GM21529 (cell line): ENCODE measurements around the gene E2F6.

Experiments
- ATAC-seq: cut with Tn5 transposase; IDR thresholded peaks from one replicate; pipeline ENCODE4 v1.9.1; 2021; ENCODE audit not compliant: unreplicated experiment

The E2F6 gene

GRCh38 chr2:11494310-11494709 lies 28.3 kb upstream of the E2F6 start:
- ATAC-seq: no peak

- ATAC-seq: no peak
Measured at GRCh38 chr2:11493282-11493681, 27.3 kb upstream of the E2F6 start.

DNA sequence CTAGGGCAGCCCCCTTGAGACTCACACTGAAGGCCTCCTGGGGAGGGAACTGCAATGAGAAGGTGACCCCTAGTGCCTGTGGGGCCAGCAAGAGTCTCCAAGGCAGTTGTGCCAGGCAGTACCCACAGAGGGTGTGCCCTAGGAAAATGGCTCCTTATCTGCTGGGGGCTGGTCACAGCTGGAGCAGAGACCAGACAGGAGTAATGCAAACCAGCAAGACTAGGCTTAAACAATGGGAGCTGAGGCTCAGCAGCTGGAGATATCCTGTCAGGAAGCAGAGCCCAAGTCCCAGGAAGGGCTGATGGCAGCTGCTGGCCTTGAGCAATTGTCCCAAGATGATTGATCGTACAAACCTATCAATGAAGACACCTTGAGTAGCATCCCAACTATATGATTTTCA lies 26.8 kb upstream of the E2F6 start:
- ATAC-seq: no peak

DNA sequence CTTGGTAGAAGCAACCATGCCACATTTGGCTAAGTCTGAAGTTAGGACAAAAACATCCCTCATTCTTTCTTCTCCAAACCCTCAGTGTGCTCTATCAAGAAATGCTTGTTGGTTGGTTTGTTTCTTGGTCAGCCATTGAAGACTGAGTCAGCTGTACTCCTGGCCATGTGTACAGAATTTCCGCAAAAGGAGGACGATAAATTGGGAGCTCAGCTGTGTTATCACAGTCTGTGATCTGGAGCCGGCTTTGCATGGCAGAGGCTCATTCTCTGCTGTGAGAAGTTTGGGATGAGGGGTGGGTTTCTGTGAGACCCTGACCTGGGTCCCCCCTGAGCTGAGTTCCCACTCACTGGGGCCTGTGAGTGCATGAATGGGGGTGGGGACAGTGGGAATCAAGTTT lies 26.3 kb upstream of the E2F6 start:
- ATAC-seq: no peak

GRCh38 chr2:11491348-11491933 lies 25.5 kb upstream of the E2F6 start:
- ATAC-seq: no peak

DNA sequence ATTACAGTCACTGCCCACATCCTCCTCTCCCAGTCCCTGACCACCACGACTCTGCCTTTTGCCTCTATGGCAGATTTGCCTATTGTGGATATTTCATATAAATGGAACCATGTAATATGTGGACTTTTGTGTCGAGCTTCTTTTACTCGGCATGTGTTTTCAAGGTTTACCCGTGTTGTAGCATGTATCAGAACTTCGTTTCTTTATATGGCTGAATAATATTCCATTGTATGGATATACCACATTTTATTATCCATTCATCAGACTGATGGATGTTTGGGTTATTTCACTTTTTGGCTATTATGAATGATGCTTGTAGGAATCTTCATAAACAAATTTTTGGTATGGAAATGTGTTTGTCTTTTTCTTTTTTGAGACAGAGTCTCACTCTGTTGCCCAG lies 24.2 kb upstream of the E2F6 start:
- ATAC-seq: no peak

GRCh38 chr2:11488809-11489208 lies 22.8 kb upstream of the E2F6 start:
- ATAC-seq: no peak

GRCh38 chr2:11483806-11484617 lies 18.1 kb upstream of the E2F6 start:
- ATAC-seq: no peak

- no peak for ATAC-seq
Measured at GRCh38 chr2:11482473-11483035, 16.6 kb upstream of the E2F6 start.

GRCh38 chr2:11481789-11482472 lies 16.0 kb upstream of the E2F6 start:
- ATAC-seq: no peak

- no peak for ATAC-seq
Measured at GRCh38 chr2:11481426-11481788, 15.4 kb upstream of the E2F6 start.

GRCh38 chr2:11480859-11481258 lies 14.9 kb upstream of the E2F6 start:
- ATAC-seq: no peak

- ATAC-seq: no peak
Measured at GRCh38 chr2:11480406-11480805, 14.4 kb upstream of the E2F6 start.

DNA sequence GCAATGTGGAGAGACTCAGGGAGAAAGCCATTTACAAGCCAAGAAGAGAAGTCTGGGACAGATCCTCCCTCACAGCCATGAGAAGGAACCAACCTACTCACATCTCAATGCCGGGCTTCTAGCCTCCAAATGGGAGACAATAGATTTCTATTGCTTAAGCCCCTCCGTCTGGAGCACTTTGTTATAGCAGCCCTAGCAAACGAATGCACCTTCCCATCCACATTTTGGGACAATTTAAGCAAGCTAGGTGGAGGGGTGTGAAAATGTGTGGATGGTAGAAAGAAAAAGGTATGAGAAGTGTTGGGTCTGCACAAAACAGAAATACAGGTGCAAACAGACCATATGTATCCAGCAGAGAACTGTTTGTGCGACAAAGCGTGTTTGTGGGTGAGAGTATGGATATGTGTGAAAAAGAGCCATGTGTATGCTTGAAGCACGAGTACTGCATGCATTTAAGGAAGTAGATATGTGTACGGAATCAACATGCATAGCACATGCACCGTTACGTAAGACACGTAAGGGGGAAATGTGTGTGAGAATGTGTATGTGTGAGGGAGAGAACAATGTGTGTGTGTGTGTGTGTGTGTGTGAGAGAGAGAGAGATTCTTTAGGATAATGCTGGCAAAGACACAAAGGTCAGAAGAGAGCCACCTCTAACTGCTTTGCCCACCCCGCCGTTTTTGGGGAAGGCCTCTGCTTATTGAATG lies 13.1 kb upstream of the E2F6 start:
- no peak for ATAC-seq

GRCh38 chr2:11477994-11478393 lies 12.0 kb upstream of the E2F6 start:
- ATAC-seq: peak; percentile 81

DNA sequence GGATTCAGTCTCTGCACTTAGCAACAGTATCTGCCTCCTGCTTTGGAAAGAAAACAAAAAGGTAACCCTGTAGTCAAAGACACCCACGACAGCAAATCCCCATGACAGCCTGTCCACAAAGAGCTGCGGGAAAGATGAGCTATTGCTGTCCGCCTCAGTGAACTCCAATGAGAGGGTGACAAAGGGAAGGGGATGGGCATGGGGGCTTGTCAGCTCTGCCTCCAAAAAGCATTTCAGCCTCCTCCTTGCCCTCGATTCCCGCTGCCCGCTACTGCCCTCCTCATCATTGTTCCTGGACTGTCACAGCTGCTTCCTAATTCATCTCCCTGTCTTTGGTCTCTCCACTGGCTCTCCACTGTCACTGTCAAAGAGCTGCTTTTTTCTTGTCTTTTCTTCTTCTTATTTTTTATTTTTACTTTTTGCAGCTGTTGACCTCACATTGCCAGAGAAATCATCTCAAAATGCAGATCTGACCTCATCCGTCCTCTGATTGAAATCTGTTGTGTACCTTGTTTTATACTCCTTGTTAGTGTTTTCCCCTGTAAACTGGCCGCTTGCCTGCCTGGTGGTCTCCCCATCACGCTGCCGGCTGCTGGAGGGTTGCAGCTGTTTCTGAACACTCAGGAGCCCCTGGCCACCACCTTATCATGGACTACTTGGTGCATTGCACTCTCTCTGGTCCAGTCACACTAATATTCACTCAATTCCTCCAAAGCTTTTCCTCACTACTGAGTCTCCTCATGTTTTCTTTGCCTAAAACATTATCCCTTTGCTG lies 7.9 kb upstream of the E2F6 start:
- ATAC-seq: no peak

GRCh38 chr2:11467749-11468148 lies 1.8 kb upstream of the E2F6 start:
- ATAC-seq: no peak

- ATAC-seq: no peak
Measured at GRCh38 chr2:11467129-11467649, 1.2 kb upstream of the E2F6 start.

- peak; percentile 31 for ATAC-seq
Measured at GRCh38 chr2:11466307-11467128, 557 bp upstream of the E2F6 start.

DNA sequence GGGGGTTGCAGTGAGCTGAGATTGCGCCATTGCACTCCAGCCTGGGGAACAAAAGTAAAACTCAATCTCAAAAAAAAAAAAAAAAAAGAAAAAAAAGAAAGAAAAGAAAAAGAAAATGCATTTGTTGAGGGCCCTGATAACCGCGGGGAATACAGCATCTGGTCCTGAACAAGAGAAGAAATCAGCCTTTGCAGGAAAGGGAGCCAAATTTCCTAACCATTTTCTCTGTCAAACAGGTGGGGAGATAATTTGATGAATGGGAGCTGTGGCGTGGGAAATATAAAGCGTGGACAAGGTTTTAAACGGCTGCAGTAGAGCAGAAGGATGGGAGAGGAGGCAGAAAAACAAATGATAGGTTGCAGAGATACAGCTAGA lies 864 bp downstream of the E2F6 start:
- no peak for ATAC-seq
